ENCODE measurements around the gene KCND3.

The KCND3 gene

DNA sequence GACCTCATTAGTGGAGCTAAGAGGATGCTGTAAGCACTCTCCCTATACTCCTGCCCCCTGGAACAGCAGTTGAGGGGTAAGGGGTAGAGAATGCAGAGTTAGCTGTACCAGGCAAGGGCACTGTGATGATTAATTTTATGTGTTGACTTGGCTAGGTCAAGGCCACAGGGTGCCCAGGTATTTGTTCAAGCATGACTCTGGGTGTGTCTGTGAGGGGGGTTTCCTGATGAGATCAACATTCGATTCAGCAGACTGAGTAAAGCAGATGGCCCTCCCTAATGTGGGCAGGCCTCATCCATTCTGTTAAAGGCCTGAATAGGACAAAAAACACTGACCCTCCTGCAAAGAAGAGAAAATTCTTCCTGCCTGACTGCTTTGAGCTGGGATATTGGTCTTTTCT is 110.8 kb downstream of the KCND3 start:
- DNase-seq = no peak

- no peak for DNase-seq
Measured at GRCh38 chr1:111878091-111878490, 111.4 kb downstream of the KCND3 start.

DNA sequence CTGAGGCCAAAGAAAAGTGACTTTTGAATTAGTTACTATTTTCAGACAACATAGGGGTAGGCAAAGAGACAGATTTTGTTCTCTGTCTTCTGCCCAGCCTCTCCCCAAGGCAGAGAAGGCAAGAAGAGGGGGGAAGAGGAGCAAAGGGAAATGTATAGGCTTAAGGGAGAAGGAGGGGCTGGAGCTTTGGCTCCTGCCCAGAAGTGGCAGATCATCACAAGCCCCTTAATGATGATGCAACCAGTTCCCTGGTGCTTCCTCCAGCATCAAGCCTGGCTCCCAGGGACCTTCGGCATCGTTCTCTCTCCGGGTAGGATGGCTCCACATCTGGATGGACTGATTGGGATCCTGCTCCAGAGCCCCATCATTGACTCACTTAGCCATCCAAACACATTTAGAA is 112.8 kb downstream of the KCND3 start:
- no peak for DNase-seq

GRCh38 chr1:111875640-111876039 is 113.8 kb downstream of the KCND3 start:
- no peak for DNase-seq

DNA sequence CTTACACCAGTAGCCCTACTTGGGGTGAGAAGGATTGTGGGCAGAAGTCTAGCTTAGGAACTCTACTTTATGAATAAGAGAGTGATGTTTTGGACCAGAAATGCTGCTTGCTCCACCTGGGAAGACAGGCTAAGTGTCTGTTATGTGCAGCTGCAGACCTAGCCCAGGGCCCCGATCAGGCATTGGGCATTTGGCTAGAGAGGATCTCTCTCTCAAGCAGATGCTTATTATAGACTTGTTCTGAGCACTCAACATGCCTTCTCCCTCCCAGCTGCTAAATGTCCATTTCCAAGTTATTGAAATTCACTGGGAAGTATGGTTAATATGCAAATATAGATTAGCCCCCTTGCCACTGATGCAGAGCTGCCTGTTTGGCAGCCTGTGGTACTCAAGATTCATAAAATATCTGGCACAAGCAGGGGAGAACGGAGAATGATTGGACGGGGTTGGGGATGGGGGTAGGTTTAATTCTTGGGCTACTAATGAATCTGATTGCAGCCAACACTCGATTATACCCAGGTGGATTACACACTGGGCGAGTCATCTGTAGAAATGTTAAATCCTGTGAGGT is 115.9 kb downstream of the KCND3 start:
- no peak for DNase-seq

GRCh38 chr1:111870181-111870580 is 119.3 kb downstream of the KCND3 start:
- DNase-seq = no peak

DNA sequence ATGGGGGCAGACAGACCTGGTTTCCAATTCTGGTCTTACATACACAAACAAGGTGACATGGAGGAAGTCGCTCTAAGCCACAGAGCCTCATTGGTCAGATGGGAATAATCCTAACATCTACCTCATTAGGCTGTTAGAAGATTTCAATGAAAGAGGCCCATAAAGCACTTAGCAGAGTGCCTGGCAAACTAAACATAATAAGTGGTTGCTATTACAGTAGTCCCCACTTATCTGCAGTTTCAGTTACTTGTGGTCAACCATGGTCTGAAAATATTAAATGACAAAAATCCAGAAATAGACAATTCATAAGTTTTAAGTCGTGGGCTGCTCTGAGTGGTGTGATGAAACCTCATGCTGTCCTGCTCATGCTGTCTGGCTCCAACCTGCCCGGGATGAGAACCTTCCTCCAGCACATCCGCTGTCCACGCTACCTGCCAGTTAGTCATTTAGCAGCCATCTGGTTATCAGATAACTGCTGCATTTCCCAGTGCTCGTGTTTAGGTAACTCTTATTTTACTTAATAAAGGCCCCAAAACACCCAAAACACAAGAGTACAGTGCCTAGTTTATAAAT is 121.5 kb downstream of the KCND3 start:
- no peak for DNase-seq

GRCh38 chr1:111864862-111865261 is 124.6 kb downstream of the KCND3 start:
- DNase-seq = no peak

DNA sequence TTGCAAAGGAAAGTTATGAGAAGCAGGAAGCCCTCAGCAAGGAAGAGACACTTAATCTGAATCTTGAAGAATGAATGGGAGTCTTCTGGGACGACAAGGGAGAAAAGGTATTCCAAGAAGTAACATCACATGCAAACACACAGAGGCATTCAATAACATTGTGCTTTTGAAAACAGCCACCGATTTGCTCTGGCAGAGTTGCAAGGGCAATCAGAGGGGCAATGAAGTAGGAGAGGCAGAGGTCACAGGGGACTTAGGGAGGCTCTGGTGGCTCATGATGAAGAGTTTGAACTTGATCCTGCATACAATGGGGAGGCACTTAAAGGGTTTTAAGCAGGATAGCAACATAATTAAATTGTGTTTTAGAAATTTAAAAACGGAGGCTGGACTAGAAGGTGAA is 126.1 kb downstream of the KCND3 start:
- DNase-seq = no peak

- DNase-seq = no peak
Measured at GRCh38 chr1:111862599-111862998, 126.9 kb downstream of the KCND3 start.

- no peak for DNase-seq
Measured at GRCh38 chr1:111861523-111861922, 127.9 kb downstream of the KCND3 start.

- DNase-seq = no peak
Measured at GRCh38 chr1:111857194-111857651, 132.2 kb downstream of the KCND3 start.

DNA sequence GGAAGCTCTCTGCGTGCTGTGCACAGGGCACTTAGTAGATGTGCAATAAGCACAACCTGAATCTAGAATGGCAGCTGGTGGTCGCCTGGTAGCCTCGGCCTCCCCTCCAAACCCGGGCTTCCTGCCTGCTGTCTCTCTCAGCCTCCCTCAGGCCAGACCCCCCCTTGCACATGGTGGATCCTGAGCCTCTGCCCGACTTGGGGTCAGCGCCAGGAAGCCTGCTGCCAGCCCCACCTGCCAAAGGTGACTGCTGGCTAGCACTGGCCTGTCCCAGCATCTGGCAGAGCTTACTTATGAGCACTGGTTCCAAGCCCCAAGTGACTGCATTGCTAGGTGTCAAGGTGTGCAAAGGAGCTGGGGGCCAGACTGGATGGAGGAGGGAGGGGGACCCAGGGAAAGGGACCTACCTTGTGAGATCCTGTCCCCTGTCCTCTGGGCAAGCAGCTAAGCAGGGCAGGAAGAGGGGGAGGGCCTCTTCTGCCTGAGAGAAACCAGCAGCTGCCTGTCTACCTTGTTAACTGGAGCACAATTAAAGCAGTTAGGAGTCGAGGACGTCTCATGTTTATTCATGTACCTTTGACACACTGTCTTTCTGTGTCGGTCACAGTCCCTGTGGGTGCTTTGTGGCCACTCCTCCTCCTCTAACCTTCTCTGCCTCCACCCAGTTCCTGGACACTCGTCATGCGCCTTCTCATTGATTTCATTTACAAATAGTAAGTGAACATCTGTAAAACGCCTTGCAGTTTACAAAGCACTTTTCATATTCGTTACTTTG is 132.9 kb downstream of the KCND3 start:
- peak; percentile 87 for DNase-seq

DNA sequence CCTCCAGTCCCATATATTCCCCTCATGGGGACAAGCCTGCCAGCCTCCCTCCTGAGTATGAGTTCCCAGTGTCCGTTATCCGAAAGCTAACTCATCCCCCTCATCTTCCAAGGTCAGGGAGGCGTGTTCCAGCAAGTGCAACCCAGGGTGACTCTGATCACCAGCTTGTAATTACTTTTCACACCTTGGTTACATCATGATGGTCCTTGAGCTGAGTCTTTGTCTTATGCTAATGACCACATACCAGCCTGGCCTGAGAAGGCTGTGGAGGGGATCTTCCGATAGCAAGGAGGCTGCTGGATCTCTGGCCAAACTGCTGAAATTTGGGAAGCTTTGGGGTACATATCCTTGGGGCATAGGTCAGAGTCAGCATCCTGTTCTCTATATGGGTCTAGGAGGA is 134.2 kb downstream of the KCND3 start:
- DNase-seq = no peak

GRCh38 chr1:111852261-111852721 is 137.2 kb downstream of the KCND3 start:
- no peak for DNase-seq

DNA sequence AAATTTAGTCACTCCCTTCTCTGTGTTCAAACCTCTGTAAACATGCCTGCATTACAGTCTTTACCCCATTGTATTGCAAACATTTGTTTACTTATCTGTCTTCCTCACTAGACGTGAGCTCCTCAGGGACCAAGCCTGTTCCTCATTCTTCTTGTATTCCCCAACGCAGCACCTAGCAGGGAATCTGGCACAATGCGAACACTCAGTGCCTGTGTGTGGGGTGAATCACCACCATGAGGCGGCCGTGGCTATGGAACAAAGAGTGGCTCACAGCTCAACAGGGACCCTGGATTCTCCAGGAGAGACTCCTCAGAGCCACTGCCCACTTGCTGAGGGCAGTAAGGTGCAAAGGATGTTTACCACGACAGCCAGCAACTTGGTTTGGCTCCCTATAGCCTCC is 137.9 kb downstream of the KCND3 start:
- no peak for DNase-seq

DNA sequence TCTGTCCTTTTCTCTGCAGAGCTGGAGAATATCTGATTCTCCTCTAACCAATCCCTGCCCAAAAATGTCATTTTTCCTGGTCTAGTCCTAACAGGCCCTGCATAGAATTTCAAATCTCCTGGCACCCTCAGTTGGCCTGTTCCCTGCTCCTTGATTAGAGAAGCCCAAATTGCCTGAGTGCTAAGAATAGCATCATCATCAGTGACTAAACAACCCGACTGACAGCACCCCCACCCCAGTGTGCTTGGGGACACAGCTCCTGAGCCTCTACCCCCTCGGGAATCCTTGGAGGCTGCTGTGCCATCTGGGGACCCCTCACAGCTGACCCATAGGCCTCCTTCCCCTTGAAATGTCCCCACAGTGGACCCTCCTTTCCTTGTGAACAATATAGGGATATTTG is 139.4 kb downstream of the KCND3 start:
- DNase-seq = no peak

GRCh38 chr1:111848852-111849545 is 140.5 kb downstream of the KCND3 start:
- DNase-seq = no peak

- no peak for DNase-seq
Measured at GRCh38 chr1:111847466-111847865, 142.0 kb downstream of the KCND3 start.

DNA sequence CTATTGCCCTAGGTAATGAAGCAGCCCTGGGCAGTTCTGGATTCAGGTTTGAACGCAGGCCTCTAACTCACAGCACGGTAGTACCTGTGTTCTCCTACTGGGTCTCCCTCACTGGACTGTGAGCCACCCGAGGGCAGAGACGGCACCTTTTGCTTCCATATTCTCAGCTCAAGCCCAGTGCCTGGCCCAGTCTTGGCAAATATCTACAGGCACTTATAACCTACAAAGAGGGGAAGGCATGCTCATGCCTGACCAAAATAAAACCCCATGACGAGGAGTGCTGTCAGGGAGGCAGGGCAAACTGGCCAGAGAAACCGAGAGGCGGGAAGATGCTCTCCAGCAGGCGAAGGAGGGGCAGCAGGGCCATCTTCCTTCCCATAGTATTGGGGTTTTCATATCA is 142.6 kb downstream of the KCND3 start:
- DNase-seq = no peak

- no peak for DNase-seq
Measured at GRCh38 chr1:111843177-111843576, 146.3 kb downstream of the KCND3 start.

GRCh38 chr1:111842411-111842810 is 147.1 kb downstream of the KCND3 start:
- DNase-seq = no peak

- DNase-seq = no peak
Measured at GRCh38 chr1:111841746-111842145, 147.7 kb downstream of the KCND3 start.

- DNase-seq = no peak
Measured at GRCh38 chr1:111841189-111841588, 148.3 kb downstream of the KCND3 start.
